Suprapubic skin (tissue), 4 donors: ENCODE results near the gene CADPS.

Experiments
- EP300 ChIP-seq: sonication (generic); formaldehyde crosslinking; IDR thresholded peaks from one replicate; pipeline ENCODE4 v1.6.1; 2017; ENCODE audit warnings: antibody characterized with exemption
- POLR2AphosphoS5 ChIP-seq, 3 donors: sonication (generic); formaldehyde crosslinking; IDR thresholded peaks; one replicate each; pipeline ENCODE4 v1.6.1; 2017; ENCODE audit warnings: antibody characterized with exemption in 3 of 3
- TF ChIP-seq, protein P1 (sequence below), 2 donors: fragments of 200-600 bp in 1 of 2; fragments of 450-650 bp in 1 of 2; sonication (generic) in 1 of 2; IDR thresholded peaks; one replicate each; pipeline ENCODE4 v1.5.1; 2016 to 2019; ENCODE audit warnings: antibody characterized with exemption in 2 of 2, mild to moderate bottlenecking in 1 of 2, moderate library complexity in 1 of 2

GRCh38 chr3:62532796-62533195 lies 342.4 kb downstream of the CADPS start:
- no peak for TF ChIP-seq EP300
- TF ChIP-seq POLR2AphosphoS5 (IDR thresholded peaks at IDR 0.05) = no peak
- TF ChIP-seq, protein P1, sequence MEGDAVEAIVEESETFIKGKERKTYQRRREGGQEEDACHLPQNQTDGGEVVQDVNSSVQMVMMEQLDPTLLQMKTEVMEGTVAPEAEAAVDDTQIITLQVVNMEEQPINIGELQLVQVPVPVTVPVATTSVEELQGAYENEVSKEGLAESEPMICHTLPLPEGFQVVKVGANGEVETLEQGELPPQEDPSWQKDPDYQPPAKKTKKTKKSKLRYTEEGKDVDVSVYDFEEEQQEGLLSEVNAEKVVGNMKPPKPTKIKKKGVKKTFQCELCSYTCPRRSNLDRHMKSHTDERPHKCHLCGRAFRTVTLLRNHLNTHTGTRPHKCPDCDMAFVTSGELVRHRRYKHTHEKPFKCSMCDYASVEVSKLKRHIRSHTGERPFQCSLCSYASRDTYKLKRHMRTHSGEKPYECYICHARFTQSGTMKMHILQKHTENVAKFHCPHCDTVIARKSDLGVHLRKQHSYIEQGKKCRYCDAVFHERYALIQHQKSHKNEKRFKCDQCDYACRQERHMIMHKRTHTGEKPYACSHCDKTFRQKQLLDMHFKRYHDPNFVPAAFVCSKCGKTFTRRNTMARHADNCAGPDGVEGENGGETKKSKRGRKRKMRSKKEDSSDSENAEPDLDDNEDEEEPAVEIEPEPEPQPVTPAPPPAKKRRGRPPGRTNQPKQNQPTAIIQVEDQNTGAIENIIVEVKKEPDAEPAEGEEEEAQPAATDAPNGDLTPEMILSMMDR (IDR thresholded peaks at IDR 0.05) = no peak
